ES-I3 (cell line): Measurements from ENCODE around the gene OPHN1.
"Not testable (repeated sequence)": the region's sequence is repeated elsewhere in the genome, so short reads cannot be mapped to it uniquely, and the experiment has no call there.

Experiments
- H3K36me3 ChIP-seq: 2 replicates; pipeline ENCODE4 v1.6.1; 2013; ENCODE audit warnings: mild to moderate bottlenecking, low read length, control low read depth, moderate library complexity; ENCODE audit not compliant: insufficient read depth
- H3K4me1 ChIP-seq: 2 replicates; pipeline ENCODE4 v1.6.1; 2013; ENCODE audit warnings: mild to moderate bottlenecking, control low read depth, low read length; ENCODE audit not compliant: insufficient read depth
- H3K9ac ChIP-seq: 2 replicates; pipeline ENCODE4 v1.6.1; 2013; ENCODE audit warnings: low read depth, mild to moderate bottlenecking, low read length, moderate library complexity
- H3K9me3 ChIP-seq: 2 replicates; pipeline ENCODE4 v1.6.1; 2013; ENCODE audit warnings: mild to moderate bottlenecking, low read length, moderate library complexity; ENCODE audit not compliant: control insufficient read depth, insufficient read depth

Gene OPHN1

GRCh38 chrX:68363984-68364383, 69.3 kb downstream of the OPHN1 start:
- no peaks in the 10 kb centered on the region for H3K36me3 ChIP-seq
- H3K4me1 ChIP-seq: no peaks in the 10 kb centered on the region
- no peak overlapping the region for H3K9ac ChIP-seq
- H3K9me3 ChIP-seq: no peaks in the 10 kb centered on the region

GRCh38 chrX:68358679-68359078, 74.6 kb downstream of the OPHN1 start:
- Histone ChIP-seq H3K9ac (no peak overlapping the region), H3K36me3 (no peaks in the 10 kb centered on the region), H3K9me3 (no peaks in the 10 kb centered on the region), H3K4me1 (peaks cover 11% of the 10 kb centered on the region; the same call in 1 of the 2 replicates)

DNA sequence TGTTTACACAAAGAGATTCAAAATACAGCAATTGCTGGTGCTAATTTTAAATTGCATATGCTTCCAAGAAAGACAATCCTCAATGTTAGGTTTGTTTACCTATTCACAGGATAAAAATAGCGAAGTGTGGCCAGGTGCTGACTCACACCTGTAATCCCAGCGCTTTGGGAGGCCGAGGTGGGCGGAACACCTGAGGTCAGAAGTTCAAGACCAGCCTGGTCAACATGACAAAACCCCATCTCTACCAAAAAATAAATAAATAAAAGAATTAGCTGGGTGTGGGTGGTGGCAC, 77.7 kb downstream of the OPHN1 start:
- H3K4me1 ChIP-seq: peaks cover 11% of the 10 kb centered on the region; the same call in 1 of the 2 replicates
- H3K9ac ChIP-seq: no peak overlapping the region

GRCh38 chrX:68354879-68355628, 78.2 kb downstream of the OPHN1 start:
- Histone ChIP-seq H3K9me3 (no peaks in the 10 kb centered on the region), H3K36me3 (no peaks in the 10 kb centered on the region), H3K9ac (no peak overlapping the region), H3K4me1 (peaks cover 11% of the 10 kb centered on the region; the same call in 1 of the 2 replicates)

More for the DNA sequence above, 77.7 kb downstream of the OPHN1 start:
- Histone ChIP-seq H3K36me3 (no peaks in the 10 kb centered on the region), H3K9me3 (no peaks in the 10 kb centered on the region)

DNA sequence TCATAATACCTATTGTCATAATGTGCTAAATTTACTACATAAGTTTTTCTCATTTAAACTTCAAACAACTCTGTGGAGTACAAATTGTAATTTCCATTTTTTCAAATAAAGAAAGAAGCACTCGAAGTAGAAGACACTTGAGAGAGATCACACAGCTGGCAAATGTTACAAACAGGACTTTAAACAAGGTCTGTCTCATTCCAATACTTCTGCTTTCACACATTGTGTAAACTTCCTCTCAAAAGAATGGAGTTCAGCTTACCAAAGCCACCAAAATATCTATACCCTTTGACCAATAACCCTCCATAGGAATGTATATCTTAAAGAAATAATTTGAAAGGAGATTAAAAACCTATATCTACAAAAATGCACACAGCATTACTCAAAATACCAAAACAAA, 88.3 kb downstream of the OPHN1 start:
- Histone ChIP-seq H3K9ac (no peak overlapping the region), H3K9me3 (no peaks in the 10 kb centered on the region), H3K4me1 (no peaks in the 10 kb centered on the region), H3K36me3 (no peaks in the 10 kb centered on the region)

DNA sequence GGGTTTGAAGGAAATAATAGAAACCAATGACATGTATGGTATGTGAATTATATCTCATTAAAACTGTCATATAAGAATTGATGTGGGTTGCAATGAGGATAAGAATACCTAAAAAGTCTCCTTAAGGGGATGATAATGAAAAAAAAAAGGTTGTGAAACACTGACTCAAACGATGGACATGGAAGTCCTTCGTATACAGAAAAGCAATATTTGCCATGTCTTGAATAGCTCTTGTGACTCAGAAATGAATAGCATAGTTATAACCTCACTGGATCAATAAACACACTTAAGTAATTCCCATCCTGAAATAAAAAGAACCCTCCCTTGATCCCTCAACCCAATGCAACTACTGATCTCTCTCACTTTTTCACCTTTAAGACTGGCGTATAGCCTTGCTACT, 89.7 kb downstream of the OPHN1 start:
- Histone ChIP-seq H3K9ac (no peak overlapping the region), H3K9me3 (no peaks in the 10 kb centered on the region), H3K4me1 (no peaks in the 10 kb centered on the region), H3K36me3 (no peaks in the 10 kb centered on the region)

DNA sequence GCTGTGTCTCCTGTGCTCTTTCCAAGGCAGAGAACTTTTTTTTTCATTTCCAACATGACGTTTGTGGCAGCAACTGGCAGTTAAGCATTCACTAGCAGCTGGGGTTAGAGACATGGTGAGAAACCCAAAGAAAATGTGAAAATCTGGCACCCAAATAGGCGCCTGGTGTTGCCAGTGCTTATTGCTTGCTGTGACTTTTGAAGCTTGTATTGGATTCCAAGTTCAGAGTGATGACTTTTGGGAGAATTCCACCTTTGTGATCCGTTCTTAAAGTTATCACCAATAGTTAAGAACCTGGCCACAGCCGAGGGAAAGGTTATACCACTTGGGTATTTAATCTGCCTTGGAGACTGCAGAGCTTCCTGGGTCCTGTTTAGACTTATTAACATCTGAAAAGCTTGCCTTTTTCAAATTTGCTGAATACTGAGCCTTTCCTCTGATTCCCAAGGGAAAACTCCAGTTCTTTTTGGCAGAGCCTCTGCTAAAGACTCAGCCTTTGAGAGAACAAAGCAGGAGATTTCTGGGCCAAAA, 101.0 kb downstream of the OPHN1 start:
- Histone ChIP-seq H3K36me3 (no peaks in the 10 kb centered on the region), H3K9ac (no peak overlapping the region), H3K9me3 (no peaks in the 10 kb centered on the region), H3K4me1 (peaks cover 10% of the 10 kb centered on the region)

DNA sequence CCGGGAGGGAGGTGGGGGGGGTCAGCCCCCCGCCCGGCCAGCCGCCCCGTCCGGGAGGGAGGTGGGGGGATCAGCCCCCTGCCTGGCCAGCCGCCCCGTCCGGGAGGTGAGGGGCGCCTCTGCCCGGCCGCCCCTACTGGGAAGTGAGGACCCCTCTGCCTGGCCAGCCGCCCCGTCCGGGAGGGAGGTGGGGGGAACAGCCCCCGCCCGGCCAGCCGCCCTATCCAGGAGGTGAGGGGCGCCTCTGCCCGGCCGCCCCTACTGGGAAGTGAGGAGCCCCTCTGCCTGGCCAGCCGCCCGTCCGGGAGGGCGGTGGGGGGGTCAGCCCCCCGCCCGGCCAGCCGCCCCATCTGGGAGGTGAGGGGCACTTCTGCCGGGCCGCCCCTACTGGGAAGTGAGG, 106.5 kb downstream of the OPHN1 start:
- not testable (repeated sequence) for H3K36me3 ChIP-seq, H3K9me3 ChIP-seq, H3K4me1 ChIP-seq, H3K9ac ChIP-seq

GRCh38 chrX:68307769-68308168, 125.5 kb downstream of the OPHN1 start:
- Histone ChIP-seq H3K9ac (no peak overlapping the region), H3K4me1 (peaks cover 4% of the 10 kb centered on the region; the same call in 1 of the 2 replicates), H3K36me3 (no peaks in the 10 kb centered on the region), H3K9me3 (no peaks in the 10 kb centered on the region)

DNA sequence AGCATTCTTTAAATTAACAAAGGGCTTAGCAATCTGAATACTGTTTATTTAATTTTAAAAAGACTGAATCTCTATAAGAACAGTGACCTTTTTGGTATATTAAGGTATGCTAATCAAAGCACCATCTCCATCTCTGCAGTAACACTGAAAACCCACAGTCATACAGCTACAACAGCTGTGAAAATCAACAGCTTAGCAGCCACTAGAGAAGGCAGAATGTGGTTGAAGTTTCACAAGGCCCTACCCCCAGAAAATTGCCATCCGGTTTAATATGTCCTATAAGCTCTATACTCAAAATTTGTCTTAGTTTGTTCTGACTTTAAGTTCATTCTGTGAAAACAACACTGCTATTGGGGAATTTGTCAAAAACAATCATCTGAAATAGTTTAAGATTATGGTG, 128.7 kb downstream of the OPHN1 start:
- peaks cover 4% of the 10 kb centered on the region; the same call in 1 of the 2 replicates for H3K4me1 ChIP-seq
- no peaks in the 10 kb centered on the region for H3K9me3 ChIP-seq
- H3K36me3 ChIP-seq: no peaks in the 10 kb centered on the region
- no peak overlapping the region for H3K9ac ChIP-seq

- Histone ChIP-seq H3K36me3 (no peaks in the 10 kb centered on the region), H3K9ac (no peak overlapping the region), H3K9me3 (no peaks in the 10 kb centered on the region), H3K4me1 (peaks cover 4% of the 10 kb centered on the region; the same call in 1 of the 2 replicates)
Observed at GRCh38 chrX:68299898-68300297, 133.4 kb downstream of the OPHN1 start.

DNA sequence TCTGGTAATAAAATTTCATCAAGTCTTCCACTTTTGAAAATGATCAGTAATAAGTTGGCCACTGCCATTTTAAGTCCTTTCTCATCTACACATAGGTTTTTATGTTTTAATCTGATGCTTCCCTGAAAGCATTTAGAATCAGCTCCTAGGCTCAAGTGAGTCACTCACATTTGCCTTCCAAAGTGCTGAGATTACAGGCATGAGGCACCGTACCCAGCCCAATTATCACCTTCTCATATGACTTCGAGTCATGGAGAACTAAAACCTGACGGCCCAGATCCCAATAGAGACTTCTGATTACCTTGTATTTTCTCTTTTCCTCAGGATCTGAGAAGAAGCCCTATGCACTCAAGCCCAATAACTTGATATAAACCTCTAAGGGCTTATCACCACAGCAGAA, 140.8 kb downstream of the OPHN1 start:
- Histone ChIP-seq H3K9me3 (no peaks in the 10 kb centered on the region), H3K9ac (no peak overlapping the region), H3K4me1 (no peaks in the 10 kb centered on the region), H3K36me3 (no peaks in the 10 kb centered on the region)

- Histone ChIP-seq H3K9ac (no peak overlapping the region), H3K9me3 (no peaks in the 10 kb centered on the region), H3K4me1 (no peaks in the 10 kb centered on the region), H3K36me3 (no peaks in the 10 kb centered on the region)
Observed at GRCh38 chrX:68288127-68288526, 145.2 kb downstream of the OPHN1 start.

DNA sequence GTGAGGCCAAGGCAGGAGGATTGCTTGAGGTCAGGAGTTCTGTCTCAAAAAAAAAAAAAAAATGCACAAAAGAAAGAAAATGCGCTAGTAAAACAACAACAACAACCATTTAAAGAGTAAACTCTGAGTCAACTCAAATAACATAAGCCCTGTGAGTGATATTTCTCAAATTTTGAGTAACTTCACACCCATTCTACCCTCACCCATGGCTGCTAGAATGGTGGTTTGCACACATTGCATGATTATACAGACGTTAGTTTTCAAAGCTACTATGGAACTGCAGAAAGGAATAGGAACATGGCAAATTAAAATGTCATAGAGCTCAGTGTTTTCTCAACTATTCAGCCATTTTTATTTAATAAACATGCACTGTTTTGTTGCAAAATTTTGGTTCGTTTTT, 145.9 kb downstream of the OPHN1 start:
- Histone ChIP-seq H3K4me1 (no peaks in the 10 kb centered on the region), H3K9me3 (no peaks in the 10 kb centered on the region), H3K9ac (no peak overlapping the region), H3K36me3 (no peaks in the 10 kb centered on the region)

DNA sequence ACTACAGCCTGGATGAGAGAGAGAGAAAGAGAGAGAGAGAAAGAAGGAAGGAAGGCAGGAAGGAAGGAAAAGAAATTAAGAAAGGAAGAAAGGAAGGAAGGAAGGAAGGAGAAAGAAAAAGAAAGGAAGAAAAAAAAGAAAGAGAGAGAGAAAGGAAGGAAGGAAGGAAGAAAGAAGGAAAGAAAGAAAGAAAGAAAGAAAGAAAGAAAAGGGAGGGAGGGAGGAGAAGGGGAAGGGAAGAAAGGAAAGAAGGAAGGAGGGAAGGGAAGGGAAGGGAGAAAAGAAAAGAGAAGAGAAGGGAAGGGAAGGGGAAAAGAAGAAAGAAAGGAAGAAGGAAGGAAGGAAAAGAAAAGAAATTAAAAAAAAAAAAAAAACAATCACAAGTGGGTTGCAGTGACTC, 146.3 kb downstream of the OPHN1 start:
- Histone ChIP-seq H3K9me3 (no peaks in the 10 kb centered on the region), H3K36me3 (no peaks in the 10 kb centered on the region), H3K4me1 (no peaks in the 10 kb centered on the region), H3K9ac (no peak overlapping the region)
